AG04450 (cell line): ENCODE measurements around the gene MRPS6. TPM values are rescaled to one million over a fixed set of nuclear protein-coding genes. Genes with fewer than 3 reads are reported as not detected.

ENCODE experiments used
- CTCF ChIA-PET: fragments of 300-600, 350-600 bp; formaldehyde crosslinking; extraction: SDS; loops from one replicate; lab custom pipeline; 2022; ENCODE audit warnings: antibody characterized with exemption, inconsistent platforms; lab: Charles Lee
- POLR2A ChIA-PET: fragments of 350-600 bp; formaldehyde crosslinking; extraction: SDS; loops from one replicate; lab custom pipeline; 2021; ENCODE audit warnings: antibody characterized with exemption, inconsistent platforms; lab: Yijun Ruan, JAX
- DNase-seq: peaks from one replicate; pipeline ENCODE4 v3.0.0-alpha.2; 2011; ENCODE audit warnings: low read depth, low spot score
- H3K27ac ChIP-seq: one replicate; pipeline ENCODE4 v1.5.1; 2012; ENCODE audit warnings: low read depth, low read length, control low read depth
- H3K27me3 ChIP-seq: one replicate; pipeline ENCODE4 v1.6.0; 2012; ENCODE audit warnings: low read length; ENCODE audit not compliant: control insufficient read depth, insufficient read depth
- H3K4me3 ChIP-seq: 2 replicates; pipeline ENCODE4 v1.5.1; 2011; ENCODE audit warnings: mild to moderate bottlenecking, low read depth, low read length, control low read depth
- H3K9me3 ChIP-seq: 2 replicates; pipeline ENCODE4 v1.5.1; 2012; ENCODE audit warnings: low read length; ENCODE audit not compliant: control insufficient read depth, insufficient read depth
- CTCF ChIP-seq: IDR thresholded peaks from 2 replicates; pipeline ENCODE4 v1.5.1; 2011; ENCODE audit warnings: low read depth, low read length, control low read depth, inconsistent platforms
- polyA plus RNA-seq: library from polyadenylated mRNA; depleted of rRNA; stranded (reverse); fragments of >200 nt; gene quantifications from 2 replicates; pipeline ENCODE4 v1.2.3, GENCODE V29; 2011

The MRPS6 gene
- polyA plus RNA-seq, 1 experiment, result 35.8 TPM

DNA sequence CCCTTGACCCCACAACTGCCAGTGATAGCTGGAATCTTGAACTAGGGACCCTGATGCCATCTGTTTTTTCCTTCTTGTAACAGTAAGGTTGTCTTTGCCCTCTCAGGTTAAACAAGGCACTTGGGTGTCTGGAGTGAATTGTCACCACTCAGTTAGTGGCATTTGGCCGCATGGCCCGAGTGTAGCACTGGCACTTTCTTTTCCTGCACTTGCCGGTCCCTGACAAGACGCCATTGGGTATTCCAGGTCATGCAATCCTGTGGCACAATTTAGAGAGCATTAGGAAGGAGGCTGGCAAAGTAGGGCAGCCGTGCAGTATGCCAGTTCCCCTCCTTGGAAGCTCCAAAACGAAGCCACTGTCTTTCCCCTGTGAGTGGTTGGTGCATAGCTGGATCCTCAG lies 70.8 kb downstream of the MRPS6 start:
- no peaks in the 10 kb centered on the region for H3K27me3 ChIP-seq
- DNase-seq, result no peak
- no peak overlapping the region for H3K27ac ChIP-seq
- ChIA-PET CTCF (no interaction called here), POLR2A (no interaction called here)
- H3K4me3 ChIP-seq, result no peak overlapping the region
- H3K9me3 ChIP-seq, result peaks cover 14% of the 10 kb centered on the region
- TF ChIP-seq CTCF, result no peak

DNA sequence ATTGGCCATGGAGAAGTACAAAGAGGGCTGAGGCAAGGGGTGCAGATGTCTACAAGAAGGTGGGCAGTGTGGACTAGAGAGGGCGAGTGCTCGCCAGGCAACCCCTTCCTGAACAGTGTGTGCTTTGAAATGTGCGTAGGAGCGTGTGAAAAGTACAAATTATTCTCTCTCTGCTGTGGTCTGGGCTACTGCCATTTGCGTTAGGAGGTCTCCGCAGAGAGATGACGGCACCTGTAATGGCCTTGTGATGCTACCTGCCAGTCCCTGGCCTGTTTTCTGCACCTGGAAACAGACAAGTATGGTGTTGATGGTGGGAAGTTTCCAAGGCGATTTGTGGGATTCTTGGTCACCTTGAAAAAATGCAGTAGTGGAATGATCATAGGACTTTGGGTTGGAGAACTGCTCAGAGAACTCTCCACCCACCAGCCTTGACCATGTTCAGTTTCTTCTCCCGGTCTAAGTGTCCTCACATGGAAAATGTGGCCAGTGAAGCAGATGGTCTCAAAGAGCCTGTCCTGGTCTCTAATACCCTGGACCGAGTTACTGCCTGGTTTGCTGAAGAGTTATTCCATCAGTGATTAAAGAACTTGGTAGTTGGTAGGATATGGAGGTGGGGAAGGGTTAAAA lies 74.5 kb downstream of the MRPS6 start:
- CTCF ChIA-PET, result no interaction called here
- DNase-seq, result no peak
- Histone ChIP-seq H3K27me3 (no peaks in the 10 kb centered on the region), H3K27ac (no peak overlapping the region), H3K4me3 (no peak overlapping the region), H3K9me3 (peaks cover 14% of the 10 kb centered on the region)
- TF ChIP-seq CTCF, result no peak
- POLR2A ChIA-PET, result no interaction called here

DNA sequence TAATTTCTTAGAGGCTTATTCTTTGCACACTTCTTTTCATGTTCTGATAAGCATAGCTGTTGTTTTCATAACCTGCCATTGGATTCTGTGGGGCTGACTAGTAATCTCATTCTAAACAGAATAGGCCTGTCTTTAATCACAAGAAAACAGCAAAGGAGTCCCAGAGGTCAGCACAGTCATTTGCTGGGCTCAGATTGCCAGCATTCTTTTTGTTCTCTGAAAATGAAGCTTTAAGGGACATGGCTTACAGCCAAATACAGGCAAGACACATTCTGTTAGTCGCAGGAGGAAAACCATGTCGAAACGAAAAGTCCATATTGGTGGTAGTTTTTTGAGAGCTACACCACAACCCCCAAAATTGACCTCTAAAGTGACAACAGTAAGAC lies 75.0 kb downstream of the MRPS6 start:
- Histone ChIP-seq H3K27ac (no peak overlapping the region), H3K27me3 (no peaks in the 10 kb centered on the region), H3K4me3 (no peak overlapping the region), H3K9me3 (peaks cover 14% of the 10 kb centered on the region)
- ChIA-PET CTCF (no interaction called here), POLR2A (no interaction called here)
- TF ChIP-seq CTCF, result no peak
- no peak for DNase-seq

DNA sequence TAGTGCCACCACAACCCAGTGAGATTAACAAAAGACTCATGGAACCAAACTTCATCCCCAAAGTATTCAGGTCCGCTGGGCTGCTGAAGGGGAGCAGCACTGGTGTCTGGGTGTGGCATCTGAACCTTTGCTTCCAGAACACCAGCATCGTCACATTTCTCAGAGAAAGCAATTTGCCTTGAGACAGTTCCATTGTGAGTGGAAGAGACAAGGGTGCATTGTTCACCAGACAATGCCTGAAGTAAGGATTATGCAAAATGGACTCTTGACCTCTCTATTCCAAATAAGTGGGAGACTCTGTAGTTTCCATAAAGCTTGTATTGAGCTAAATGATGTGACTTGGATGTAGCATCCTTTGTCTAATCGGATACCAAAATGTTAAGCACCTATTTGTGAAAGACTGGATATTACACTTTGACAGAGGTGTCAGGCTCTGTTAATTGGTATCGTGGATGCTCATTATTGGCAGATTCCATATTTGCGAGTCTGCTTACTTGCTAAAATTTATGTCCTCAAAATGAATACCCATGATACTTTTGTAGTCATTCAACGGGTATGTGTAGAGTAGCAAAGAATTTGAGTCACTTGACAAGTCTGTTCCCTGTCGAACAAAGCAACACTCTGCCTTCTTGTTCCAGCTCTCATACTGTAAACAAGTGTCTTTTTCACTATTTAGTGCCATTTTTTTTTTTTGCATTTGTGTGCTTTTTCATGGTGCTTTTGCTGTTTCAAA lies 75.6 kb downstream of the MRPS6 start:
- H3K27ac ChIP-seq, result no peak overlapping the region
- TF ChIP-seq CTCF, result no peak
- H3K27me3 ChIP-seq, result no peaks in the 10 kb centered on the region
- no peak for DNase-seq
- ChIA-PET CTCF (interaction anchor here (0.7 kb wide), 1 partner anchor 20 kb away, joined by 3 read pairs; no protein-coding TSS in a partner anchor), POLR2A (no interaction called here)
- no peak overlapping the region for H3K4me3 ChIP-seq
- H3K9me3 ChIP-seq, result peaks cover 14% of the 10 kb centered on the region

GRCh38 chr21:34152500-34152899 lies 79.1 kb downstream of the MRPS6 start:
- no peak overlapping the region for H3K27ac ChIP-seq
- DNase-seq, result no peak
- no peak overlapping the region for H3K4me3 ChIP-seq
- no peaks in the 10 kb centered on the region for H3K27me3 ChIP-seq
- no peaks in the 10 kb centered on the region for H3K9me3 ChIP-seq
- ChIA-PET CTCF (no interaction called here), POLR2A (no interaction called here)
- TF ChIP-seq CTCF, result no peak
